Stomach (tissue), 9 donors: ENCODE data around the gene KANK2. TPM values are rescaled to one million over a fixed set of nuclear protein-coding genes. Genes with fewer than 3 reads are reported as not detected.

Experiments
- DNase-seq, 2 donors: peaks; one replicate each; pipeline versions ENCODE4 v3.0.0 to v3.0.0-alpha.2; 2013 to 2019
- H3K27ac ChIP-seq, 5 donors: fragments of 200-600 bp in 4 of 5; sonication (generic) in 4 of 5; one replicate each; pipeline ENCODE4 v1.5.1; 2013 to 2019; ENCODE audit warnings: mild to moderate bottlenecking in 1 of 5, moderate library complexity in 1 of 5
- H3K27me3 ChIP-seq, 3 donors: fragments of 200-600 bp; sonication (generic); one replicate each; pipeline ENCODE4 v1.5.1; 2017 to 2019; ENCODE audit warnings: mixed run types in 1 of 3
- H3K36me3 ChIP-seq, 4 donors: fragments of 200-600 bp; sonication (generic); 1 replicate in 3 of 4; 2 replicates in 1 of 4; pipeline ENCODE4 v1.5.1; 2016 to 2019
- H3K4me1 ChIP-seq, 4 donors: fragments of 200-600 bp; sonication (generic); one replicate each; pipeline ENCODE4 v1.5.1; 2016 to 2019
- H3K4me3 ChIP-seq, 4 donors: fragments of 200-600 bp; sonication (generic) in 3 of 4; one replicate each; pipeline ENCODE4 v1.5.1; 2016 to 2019; ENCODE audit warnings: mild to moderate bottlenecking in 1 of 4
- H3K9me3 ChIP-seq, 4 donors: fragments of 200-600 bp; sonication (generic); one replicate each; pipeline ENCODE4 v1.5.1; 2016 to 2019
- CTCF ChIP-seq, 7 experiments: fragments of 450-650 bp in 4 of 7; fragments of 200-600 bp in 3 of 7; sonication (generic) in 3 of 7; IDR thresholded peaks; one replicate each; pipeline ENCODE4 v1.5.1; 2016 to 2019; ENCODE audit warnings: antibody characterized with exemption in 7 of 7, control low read depth in 2 of 7, mild to moderate bottlenecking in 1 of 7
- EP300 ChIP-seq: sonication (generic); formaldehyde crosslinking; IDR thresholded peaks from one replicate; pipeline ENCODE4 v1.6.1; 2017; ENCODE audit warnings: antibody characterized with exemption
- POLR2A ChIP-seq, 4 donors: fragments of 450-650 bp; IDR thresholded peaks; one replicate each; pipeline ENCODE4 v1.6.1; 2016; ENCODE audit warnings: antibody characterized with exemption in 4 of 4, control low read depth in 2 of 4, mild to moderate bottlenecking in 1 of 4, moderate library complexity in 1 of 4
- POLR2AphosphoS5 ChIP-seq, 3 donors: sonication (generic); formaldehyde crosslinking; IDR thresholded peaks; one replicate each; pipeline ENCODE4 v1.6.1; 2016; ENCODE audit warnings: antibody characterized with exemption in 3 of 3
- WGBS, 5 donors: extraction: QIAGEN DNeasy Blood & Tissue Kit in 3 of 5; methylation state at CpG; one replicate each; pipeline versions ENCODE4 v1.1.5 to v1.1.7; 2013 to 2018; 5-methylcytosine and 5-hydroxymethylcytosine counted together
- intact Hi-C: fragments of 100-400 bp; cut with DNase I; formaldehyde crosslinking; loops from one replicate; pipeline ENCODE4 v1.15.1; 2023; ENCODE audit warnings: low total_unique reads
- polyA plus RNA-seq, 3 donors: library from polyadenylated mRNA; stranded (reverse); fragments of 200-250 nt; gene quantifications; one replicate each; pipeline ENCODE4 v1.2.3, GENCODE V29; 2013
- total RNA-seq, 5 donors: library from RNA; depleted of rRNA; stranded (reverse); fragments of >200 nt; gene quantifications; one replicate each; pipeline versions ENCODE4 v1.1.0 to v1.2.3, GENCODE V29; 2014 to 2016
- donor health status: healthy with polysubstance abuse.
- donor health status: Bipolar disorder and iron deficiency.
- donor health status: healthy.

KANK2 gene
- total and polyA plus RNA-seq, 8 donors = 82.4 to 415 (median 174) TPM

GRCh38 chr19:11136400-11137101 is 60.8 kb downstream of the KANK2 start:
- TF ChIP-seq EP300 = no peak
- TF ChIP-seq CTCF (IDR thresholded peaks at IDR 0.05) = no peak
- no peak for TF ChIP-seq POLR2A (IDR thresholded peaks at IDR 0.05)
- TF ChIP-seq POLR2AphosphoS5 (IDR thresholded peaks at IDR 0.05) = no peak
- intact Hi-C loops = no loop called here
- Histone ChIP-seq H3K27ac (peak overlapping the region in 4 of 5 donors; percentile 15 to 93 (median 62)), H3K36me3 (peaks cover 13 to 23% (median 19%) of the 10 kb centered on the region in 4 donors), H3K4me1 (peaks cover 37 to 51% (median 44%) of the 10 kb centered on the region in 4 donors), H3K4me3 (no peak overlapping the region), H3K9me3 (no peaks in the 10 kb centered on the region), H3K27me3 (no peaks in the 10 kb centered on the region)
- WGBS, 5 donors = 54 to 76% (median 57%) methylated on average over 14 of the region's 14 CpGs
- DNase-seq = no peak

DNA sequence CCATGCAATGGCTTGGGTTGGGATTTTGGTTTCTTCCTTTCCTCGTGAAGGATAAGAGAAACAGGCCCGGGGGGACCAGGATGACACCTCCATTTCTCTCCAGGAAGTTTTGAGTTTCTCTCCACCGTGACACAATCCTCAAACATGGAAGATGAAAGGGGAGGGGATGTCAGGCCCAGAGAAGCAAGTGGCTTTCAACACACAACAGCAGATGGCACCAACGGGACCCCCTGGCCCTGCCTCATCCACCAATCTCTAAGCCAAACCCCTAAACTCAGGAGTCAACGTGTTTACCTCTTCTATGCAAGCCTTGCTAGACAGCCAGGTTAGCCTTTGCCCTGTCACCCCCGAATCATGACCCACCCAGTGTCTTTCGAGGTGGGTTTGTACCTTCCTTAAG is 65.9 kb downstream of the KANK2 start:
- Histone ChIP-seq H3K27me3 (no peaks in the 10 kb centered on the region), H3K27ac (peak overlapping the region in 4 of 5 donors; percentile 60 to 76 (median 74)), H3K9me3 (no peaks in the 10 kb centered on the region), H3K4me3 (no peak overlapping the region), H3K36me3 (peaks cover 42 to 74% (median 68%) of the 10 kb centered on the region in 4 donors), H3K4me1 (peaks cover 7 to 28% (median 9%) of the 10 kb centered on the region in 4 donors)
- WGBS, 5 donors = 75 to 84% (median 81%) methylated on average over 7 of the region's 7 CpGs
- no peak for DNase-seq
- intact Hi-C loops = no loop called here
- no peak for TF ChIP-seq CTCF (IDR thresholded peaks at IDR 0.05)
- TF ChIP-seq POLR2A (IDR thresholded peaks at IDR 0.05) = no peak
- no peak for TF ChIP-seq EP300
- no peak for TF ChIP-seq POLR2AphosphoS5 (IDR thresholded peaks at IDR 0.05)

DNA sequence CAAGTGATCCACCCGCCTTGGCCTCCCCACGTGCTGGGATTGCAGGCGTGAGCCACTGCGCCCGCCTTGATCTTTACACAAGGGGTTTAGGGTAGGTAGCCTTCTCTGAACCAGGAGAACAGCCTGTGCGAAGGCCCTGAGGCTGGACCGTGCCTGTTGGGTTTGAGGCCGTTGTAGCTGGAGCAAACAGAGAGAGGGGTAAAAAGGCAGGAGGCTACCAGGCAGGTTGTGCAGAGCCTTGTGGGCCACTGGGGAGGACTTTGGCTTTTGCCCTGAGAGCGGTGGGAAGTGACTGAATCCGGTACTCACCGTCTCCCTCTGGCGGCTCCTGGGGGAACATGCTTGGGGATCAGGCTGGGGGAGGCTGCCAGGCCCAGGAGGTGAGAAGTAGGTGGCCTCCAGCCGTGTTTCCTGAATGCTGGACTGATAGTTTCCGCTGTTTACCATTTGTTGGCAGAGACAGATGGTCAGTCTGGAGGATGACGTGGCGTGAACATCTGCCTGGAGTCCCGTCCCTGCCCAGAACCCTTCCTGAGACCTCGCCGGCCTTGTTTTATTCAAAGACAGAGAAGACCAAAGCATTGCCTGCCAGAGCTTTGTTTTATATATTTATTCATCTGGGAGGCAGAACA is 66.4 kb downstream of the KANK2 start:
- TF ChIP-seq CTCF (IDR thresholded peaks at IDR 0.05) (peak in 5 of 7 experiments; percentile 89 to 94 (median 93)), POLR2A (IDR thresholded peaks at IDR 0.05) (no peak), POLR2AphosphoS5 (IDR thresholded peaks at IDR 0.05) (peak in 1 of 3 donors; percentile 72), EP300 (no peak)
- H3K9me3 ChIP-seq = no peaks in the 10 kb centered on the region
- no peaks in the 10 kb centered on the region for H3K27me3 ChIP-seq
- peaks cover 42 to 77% (median 71%) of the 10 kb centered on the region in 4 donors for H3K36me3 ChIP-seq
- WGBS, 5 donors = 41 to 51% (median 46%) methylated on average over 19 of the region's 19 CpGs
- no peak overlapping the region for H3K4me3 ChIP-seq
- intact Hi-C loops = no loop called here
- H3K27ac ChIP-seq = peak overlapping the region; percentile 33 to 76 (median 74)
- H3K4me1 ChIP-seq = peaks cover 7 to 30% (median 12%) of the 10 kb centered on the region in 4 donors
- DNase-seq = peak; percentile 89 to 91

DNA sequence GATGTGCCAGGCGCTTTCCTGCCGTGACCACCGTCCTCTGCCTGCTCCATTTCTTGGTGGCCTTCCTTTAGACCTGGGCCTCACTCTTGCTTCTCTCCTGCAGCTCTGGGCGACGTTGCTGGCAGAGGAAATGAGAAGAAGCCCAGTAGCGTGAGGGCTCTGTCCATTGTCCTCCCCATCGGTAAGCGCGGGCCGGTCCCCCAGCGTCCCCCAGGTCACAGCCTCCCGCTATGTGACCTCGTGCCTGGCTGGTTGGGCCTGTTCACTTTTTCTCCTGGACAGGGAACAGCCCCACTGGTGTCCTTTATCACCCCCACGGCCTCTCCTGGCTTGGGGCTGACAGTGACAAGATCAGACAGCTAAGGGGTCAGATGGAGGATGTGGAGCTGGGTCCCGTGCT is 69.4 kb downstream of the KANK2 start:
- peaks cover 56 to 99% (median 92%) of the 10 kb centered on the region in 4 donors for H3K36me3 ChIP-seq
- no peaks in the 10 kb centered on the region for H3K9me3 ChIP-seq
- no peaks in the 10 kb centered on the region for H3K27me3 ChIP-seq
- intact Hi-C loops = no loop called here
- H3K4me1 ChIP-seq = peaks cover 7 to 33% (median 12%) of the 10 kb centered on the region in 4 donors
- WGBS, 5 donors = 82 to 93% (median 90%) methylated on average over 15 of the region's 15 CpGs
- no peak overlapping the region for H3K4me3 ChIP-seq
- H3K27ac ChIP-seq = peak overlapping the region in 1 of 5 donors; percentile 37
- TF ChIP-seq CTCF (IDR thresholded peaks at IDR 0.05) (no peak), POLR2A (IDR thresholded peaks at IDR 0.05) (no peak), EP300 (no peak), POLR2AphosphoS5 (IDR thresholded peaks at IDR 0.05) (no peak)
- DNase-seq = no peak
